HepG2 (cell line): ENCODE measurements around the gene ETS2. TPM values are rescaled to one million over a fixed set of nuclear protein-coding genes. Genes with fewer than 3 reads are reported as not detected.

Source experiments
- ATAC-seq: fragments of 200-7000 bp; cut with Tn5 transposase; 3 replicates; pipeline ENCODE4 v1.9.1; 2020; ENCODE audit warnings: mild to moderate bottlenecking, moderate library complexity
- BruUV-seq: library from RNA; stranded (reverse); fragments of 400-500 nt; replicated peaks from 2 replicates; lab custom pipeline; 2021; lab: Mats Ljungman, UMichigan
- CTCF ChIA-PET: fragments of 300-600 bp; formaldehyde crosslinking; extraction: SDS; loops from one replicate; lab custom pipeline; 2021; ENCODE audit warnings: low total read pairs, inconsistent platforms, low intra/inter-chr PET ratio; lab: Yijun Ruan, JAX
- POLR2A ChIA-PET: fragments of 350-600 bp; sonication (Branson Sonifier 250); formaldehyde crosslinking; loops from one replicate; lab custom pipeline; 2020; ENCODE audit warnings: antibody characterized with exemption, inconsistent platforms; lab: Yijun Ruan, JAX
- DNase-seq: peaks from one replicate; pipeline ENCODE4 v3.0.0-alpha.2; 2015; ENCODE audit warnings: low spot score
- FAIRE-seq: peaks from 3 replicates; lab custom pipeline; 2011; peaks lifted over from hg19 to GRCh38; lab: Jason Lieb, UNC
- H2AFZ ChIP-seq: one replicate; pipeline ENCODE4 v1.6.1; 2011; ENCODE audit warnings: low read length, inconsistent platforms
- H3K27ac ChIP-seq: fragments of 300-600 bp; 3 replicates; pipeline ENCODE4 v1.8.0; 2011; ENCODE audit warnings: mixed run types, mild to moderate bottlenecking, mixed read lengths, low read length, inconsistent platforms; ENCODE audit not compliant: insufficient read depth; ENCODE audit errors: extremely low read length
- H3K27me3 ChIP-seq, 2 experiments: fragments of 200-600 bp in 1 of 2; 2 replicates in 1 of 2; 3 replicates in 1 of 2; pipeline versions ENCODE4 v1.6.0 to v1.8.0; 2011; ENCODE audit warnings: low read length in 2 of 2, mild to moderate bottlenecking in 2 of 2, moderate library complexity in 2 of 2, inconsistent platforms in 1 of 2; ENCODE audit not compliant: insufficient read depth in 2 of 2, control insufficient read depth in 1 of 2
- H3K36me3 ChIP-seq, 2 experiments: fragments of 200-600 bp in 1 of 2; replicated peaks in 1 of 2; 2 replicates in 1 of 2; 3 replicates in 1 of 2; pipeline versions ENCODE4 v1.5.1 to v1.8.0; 2011; ENCODE audit warnings: low read length in 2 of 2, inconsistent platforms in 1 of 2; ENCODE audit not compliant: insufficient read depth in 2 of 2, control insufficient read depth in 1 of 2
- H3K4me1 ChIP-seq: 2 replicates; pipeline ENCODE4 v1.5.1; 2012; ENCODE audit warnings: low read length, inconsistent platforms; ENCODE audit not compliant: insufficient read depth
- H3K4me2 ChIP-seq: 2 replicates; pipeline ENCODE4 v1.6.0; 2011; ENCODE audit warnings: low read depth, low read length, inconsistent platforms
- H3K4me3 ChIP-seq, 3 experiments: fragments of 200-600 bp in 1 of 3; sonication (generic), shearing (Covaris generic) in 1 of 3; replicated peaks in 1 of 3; 2 replicates each; pipeline ENCODE4 v1.5.1; 2011 to 2016; ENCODE audit warnings: low read length in 3 of 3, inconsistent platforms in 2 of 3, low read depth in 2 of 3, mild to moderate bottlenecking in 2 of 3, control low read depth in 1 of 3, mixed read lengths in 1 of 3; ENCODE audit not compliant: insufficient read depth in 1 of 3
- H3K79me2 ChIP-seq: one replicate; pipeline ENCODE4 v1.6.1; 2011; ENCODE audit warnings: low read length, inconsistent platforms; ENCODE audit not compliant: insufficient read depth
- H3K9ac ChIP-seq: 2 replicates; pipeline ENCODE4 v1.6.0; 2011; ENCODE audit warnings: mild to moderate bottlenecking, low read depth, low read length, inconsistent platforms; ENCODE audit not compliant: insufficient read depth
- H3K9me3 ChIP-seq: 2 replicates; pipeline ENCODE4 v1.5.1; 2012; ENCODE audit warnings: mild to moderate bottlenecking, low read length
- H4K20me1 ChIP-seq: 2 replicates; pipeline ENCODE4 v1.6.0; 2011; ENCODE audit warnings: inconsistent platforms, mild to moderate bottlenecking, low read length, moderate library complexity; ENCODE audit not compliant: insufficient read depth
- ATM ChIP-seq: fragments of 450-650 bp; IDR thresholded peaks from 2 replicates; pipeline ENCODE4 v1.7.1; 2017; ENCODE audit warnings: mild to moderate bottlenecking, borderline replicate concordance
- CCAR2 ChIP-seq: fragments of 200-400 bp; formaldehyde crosslinking; optimal IDR thresholded peaks from 2 replicates; pipeline ENCODE3; 2018; ENCODE audit warnings: low read depth, mild to moderate bottlenecking, low read length, moderate library complexity
- DNMT3B ChIP-seq: conservative IDR thresholded peaks from 2 replicates; pipeline ENCODE4 v1.6.1; 2016; ENCODE audit warnings: missing biosample characterization, control low read depth
- HDAC1 ChIP-seq: sonication (generic); formaldehyde crosslinking; IDR thresholded peaks from 2 replicates; pipeline ENCODE4 v1.5.1; 2020; ENCODE audit warnings: mild to moderate bottlenecking, missing genetic modification reagents
- HNRNPUL1 ChIP-seq: fragments of 200-400 bp; formaldehyde crosslinking; IDR thresholded peaks from 2 replicates; pipeline ENCODE4 v1.6.1; 2017; ENCODE audit warnings: low read depth, mild to moderate bottlenecking, low read length, moderate library complexity
- SP140L ChIP-seq: sonication (generic); formaldehyde crosslinking; IDR thresholded peaks from 2 replicates; pipeline ENCODE4 v1.4.0; 2020; ENCODE audit warnings: missing genetic modification reagents, borderline replicate concordance
- ZNF552 ChIP-seq: sonication (generic); formaldehyde crosslinking; IDR thresholded peaks from 2 replicates; pipeline ENCODE4 v1.9.0; 2022; ENCODE audit warnings: missing genetic modification reagents, mild to moderate bottlenecking, borderline replicate concordance
- WGBS: methylation state at CpG from one replicate; pipeline ENCODE4 v1.1.6; 2017; ENCODE audit warnings: low lambda C conversion rate; 5-methylcytosine and 5-hydroxymethylcytosine counted together
- in situ Hi-C: cut with HindIII; loops from 2 replicates; pipeline ENCODE4 v1.10.0; 2017; ENCODE audit warnings: low pct_unique_long_range_greater_than_20kb; ENCODE audit not compliant: extremely low pct_ligation_motif_present
- intact Hi-C: fragments of 100-400 bp; cut with micrococcal nuclease; formaldehyde crosslinking; loops from one replicate; pipeline ENCODE4 v1.10.0; 2022; ENCODE audit not compliant: unreplicated experiment
- polyA plus RNA-seq, 8 experiments: library from polyadenylated mRNA; depleted of rRNA in 3 of 8; stranded (reverse) in 7 of 8; unstranded in 1 of 8; fragments of >200 nt; fragmentation: Illumina TruSeq in 4 of 8; extraction: Trizol in 4 of 8; gene quantifications; 2 replicates each; pipeline versions ENCODE4 v1.2.1 to v1.2.3, GENCODE V29; 2011 to 2016; ENCODE audit warnings: low read depth in 4 of 8, missing spikeins in 1 of 8, mixed read lengths in 1 of 8; ENCODE audit not compliant: insufficient read depth in 1 of 8
- total RNA-seq, 5 experiments: library from RNA; depleted of rRNA; stranded (reverse); fragments of >200 nt; fragmentation: Illumina TruSeq; extraction: Trizol; gene quantifications; 2 replicates each; pipeline ENCODE4 v1.2.3, GENCODE V29; 2016; ENCODE audit warnings: low read depth in 1 of 5
- TF ChIP-seq, protein P1 (sequence below): sonication (generic); formaldehyde crosslinking; IDR thresholded peaks from 2 replicates; pipeline ENCODE4 v1.4.0; 2020; ENCODE audit warnings: mild to moderate bottlenecking, low read depth, missing genetic modification reagents
- TF ChIP-seq, protein P2 (sequence below): sonication (generic); formaldehyde crosslinking; IDR thresholded peaks from 2 replicates; pipeline ENCODE4 v1.4.0; 2020; ENCODE audit warnings: mild to moderate bottlenecking, missing genetic modification reagents

ETS2 gene
- total and polyA plus RNA-seq, 2 of the 13 experiments (the other 11 are each of a cell fraction or from before 2014, with no cell fraction given), result 24.6 to 64.4 TPM

DNA sequence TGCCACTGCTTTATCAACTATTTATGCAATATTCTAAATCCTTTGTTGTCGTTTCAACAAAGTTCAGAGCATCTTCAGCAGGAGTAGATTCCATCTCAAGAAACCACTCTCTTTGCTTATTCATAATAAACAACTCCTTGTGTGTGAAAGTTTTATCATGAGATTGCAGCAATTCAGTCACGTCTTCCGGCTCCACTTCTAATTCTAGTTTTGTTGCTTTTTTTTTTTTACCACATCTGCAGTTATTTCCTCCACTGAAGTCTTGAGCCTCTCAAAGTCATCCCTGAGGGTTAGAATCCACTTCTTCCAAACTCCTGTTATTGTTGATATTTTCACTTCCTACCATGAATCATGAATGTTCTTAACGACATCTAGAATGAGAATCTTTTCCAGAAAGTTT, 14.8 kb upstream of the ETS2 start:
- H3K27ac ChIP-seq, result no peak overlapping the region
- WGBS, result 95% methylated on average over 4 of the region's 4 CpGs
- H3K27me3 ChIP-seq, result no peaks in the 10 kb centered on the region
- FAIRE-seq (no peak), DNase-seq (no peak), ATAC-seq (no peak)
- H3K4me2 ChIP-seq, result no peak overlapping the region
- in situ Hi-C loops (no loop called here), intact Hi-C loops (no loop called here)
- TF ChIP-seq ATM (no peak), CCAR2 (no peak)
- H4K20me1 ChIP-seq, result no peaks in the 10 kb centered on the region
- H3K4me3 ChIP-seq, result no peak overlapping the region
- CTCF ChIA-PET, result no interaction called here
- H3K9me3 ChIP-seq, result no peaks in the 10 kb centered on the region
- no peaks in the 10 kb centered on the region for H3K36me3 ChIP-seq
- POLR2A ChIA-PET, result no interaction called here
- H2AFZ ChIP-seq, result no peak overlapping the region
- peaks cover 69% of the 10 kb centered on the region for H3K4me1 ChIP-seq
- H3K79me2 ChIP-seq, result no peaks in the 10 kb centered on the region
- no peak overlapping the region for H3K9ac ChIP-seq
- no TSS peak for BruUV-seq

DNA sequence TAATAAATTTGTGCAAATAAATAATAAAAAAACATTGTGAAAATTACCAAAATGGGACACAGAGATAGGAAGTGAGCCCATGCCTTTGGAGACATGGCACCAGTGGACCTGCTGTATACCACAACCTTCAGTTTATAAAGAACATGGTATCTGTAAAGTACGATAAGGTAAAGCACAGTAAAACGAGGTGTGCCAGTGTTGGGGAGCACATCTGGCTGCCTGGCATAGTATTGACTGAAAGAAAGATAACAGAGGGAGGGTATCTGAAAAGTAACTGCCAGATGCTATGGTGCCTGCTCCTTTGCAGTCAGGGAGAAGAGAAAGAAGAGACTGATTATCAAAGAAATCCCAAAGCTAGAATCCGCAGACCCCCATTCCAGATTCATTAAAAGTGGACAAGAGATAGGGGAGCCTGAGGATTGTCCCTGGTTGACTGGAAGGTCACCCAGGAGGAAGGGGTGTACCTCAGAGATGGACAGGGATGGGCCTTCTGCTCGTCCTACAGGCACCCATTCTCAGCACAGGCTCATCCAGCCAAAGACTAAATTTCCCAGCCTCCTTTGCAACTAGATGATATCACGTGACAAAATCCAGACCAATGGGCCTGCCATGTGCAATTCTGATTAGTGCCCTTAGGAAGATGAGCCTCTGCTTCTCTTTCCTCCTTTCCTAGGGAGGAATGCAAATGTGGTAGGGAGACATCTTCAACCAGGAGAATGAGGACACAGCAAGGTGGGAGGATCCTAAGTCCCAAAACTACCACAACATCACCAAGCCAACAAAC, 12.9 kb upstream of the ETS2 start:
- H3K79me2 ChIP-seq, result no peaks in the 10 kb centered on the region
- no peaks in the 10 kb centered on the region for H3K27me3 ChIP-seq
- no peaks in the 10 kb centered on the region for H4K20me1 ChIP-seq
- CTCF ChIA-PET, result no interaction called here
- H3K9me3 ChIP-seq, result no peaks in the 10 kb centered on the region
- no peak overlapping the region for H3K9ac ChIP-seq
- no peak overlapping the region for H2AFZ ChIP-seq
- 95% methylated on average over 5 of the region's 5 CpGs for WGBS
- TF ChIP-seq SP140L, result no peak
- TF ChIP-seq HDAC1 (CRISPR knock-in tag), result no peak
- no peak for TF ChIP-seq DNMT3B (CRISPR knock-in tag)
- no peak for TF ChIP-seq HNRNPUL1
- TF ChIP-seq ZNF552, result no peak
- TF ChIP-seq, protein P1, sequence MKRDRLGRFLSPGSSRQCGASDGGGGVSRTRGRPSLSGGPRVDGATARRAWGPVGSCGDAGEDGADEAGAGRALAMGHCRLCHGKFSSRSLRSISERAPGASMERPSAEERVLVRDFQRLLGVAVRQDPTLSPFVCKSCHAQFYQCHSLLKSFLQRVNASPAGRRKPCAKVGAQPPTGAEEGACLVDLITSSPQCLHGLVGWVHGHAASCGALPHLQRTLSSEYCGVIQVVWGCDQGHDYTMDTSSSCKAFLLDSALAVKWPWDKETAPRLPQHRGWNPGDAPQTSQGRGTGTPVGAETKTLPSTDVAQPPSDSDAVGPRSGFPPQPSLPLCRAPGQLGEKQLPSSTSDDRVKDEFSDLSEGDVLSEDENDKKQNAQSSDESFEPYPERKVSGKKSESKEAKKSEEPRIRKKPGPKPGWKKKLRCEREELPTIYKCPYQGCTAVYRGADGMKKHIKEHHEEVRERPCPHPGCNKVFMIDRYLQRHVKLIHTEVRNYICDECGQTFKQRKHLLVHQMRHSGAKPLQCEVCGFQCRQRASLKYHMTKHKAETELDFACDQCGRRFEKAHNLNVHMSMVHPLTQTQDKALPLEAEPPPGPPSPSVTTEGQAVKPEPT, result no peak
- TF ChIP-seq, protein P2, sequence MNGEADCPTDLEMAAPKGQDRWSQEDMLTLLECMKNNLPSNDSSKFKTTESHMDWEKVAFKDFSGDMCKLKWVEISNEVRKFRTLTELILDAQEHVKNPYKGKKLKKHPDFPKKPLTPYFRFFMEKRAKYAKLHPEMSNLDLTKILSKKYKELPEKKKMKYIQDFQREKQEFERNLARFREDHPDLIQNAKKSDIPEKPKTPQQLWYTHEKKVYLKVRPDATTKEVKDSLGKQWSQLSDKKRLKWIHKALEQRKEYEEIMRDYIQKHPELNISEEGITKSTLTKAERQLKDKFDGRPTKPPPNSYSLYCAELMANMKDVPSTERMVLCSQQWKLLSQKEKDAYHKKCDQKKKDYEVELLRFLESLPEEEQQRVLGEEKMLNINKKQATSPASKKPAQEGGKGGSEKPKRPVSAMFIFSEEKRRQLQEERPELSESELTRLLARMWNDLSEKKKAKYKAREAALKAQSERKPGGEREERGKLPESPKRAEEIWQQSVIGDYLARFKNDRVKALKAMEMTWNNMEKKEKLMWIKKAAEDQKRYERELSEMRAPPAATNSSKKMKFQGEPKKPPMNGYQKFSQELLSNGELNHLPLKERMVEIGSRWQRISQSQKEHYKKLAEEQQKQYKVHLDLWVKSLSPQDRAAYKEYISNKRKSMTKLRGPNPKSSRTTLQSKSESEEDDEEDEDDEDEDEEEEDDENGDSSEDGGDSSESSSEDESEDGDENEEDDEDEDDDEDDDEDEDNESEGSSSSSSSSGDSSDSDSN (CRISPR knock-in tag), result no peak
- DNase-seq, result no peak
- in situ Hi-C loops, result no loop called here
- H3K27ac ChIP-seq, result no peak overlapping the region
- intact Hi-C loops, result no loop called here
- no peak for FAIRE-seq
- POLR2A ChIA-PET, result no interaction called here
- H3K4me1 ChIP-seq, result peaks cover 70% of the 10 kb centered on the region
- ATAC-seq, result no peak
- BruUV-seq, result no TSS peak
- no peak overlapping the region for H3K4me3 ChIP-seq
- no peaks in the 10 kb centered on the region for H3K36me3 ChIP-seq
- H3K4me2 ChIP-seq, result no peak overlapping the region
